H1 (cell line): ENCODE measurements around the gene HINT3. TPM values are rescaled to one million over a fixed set of nuclear protein-coding genes. Genes with fewer than 3 reads are reported as not detected.

Experiments
- ATF2 ChIP-seq: IDR thresholded peaks from 2 replicates; pipeline ENCODE4 v1.6.1; 2012; ENCODE audit warnings: low read length, inconsistent platforms
- EGR1 ChIP-seq: IDR thresholded peaks from 2 replicates; pipeline ENCODE4 v1.6.1; 2011; ENCODE audit warnings: low read depth, low read length, borderline replicate concordance
- polyA plus RNA-seq, 7 experiments: library from polyadenylated mRNA; depleted of rRNA in 3 of 7; stranded (reverse) in 5 of 7; unstranded in 2 of 7; fragments of >200 nt in 5 of 7; fragments of 200-250 nt in 2 of 7; gene quantifications; 1 replicate in 5 of 7; 2 replicates in 1 of 7; 4 replicates in 1 of 7; pipeline versions ENCODE4 v1.2.1 to v1.2.3, GENCODE V29; 2011 to 2013; ENCODE audit warnings: missing spikeins in 2 of 7, mixed read lengths in 2 of 7
- total RNA-seq: library from RNA; stranded (reverse); fragmentation: NEBNext Ultra II Directional; extraction: Animal tissue kit (Norgen Biotek cat#: 25700); gene quantifications from 2 replicates; pipeline ENCODE4 v1.2.1, GENCODE V29; 2021

HINT3 gene
- total and polyA plus RNA-seq, 2 of the 8 experiments (the other 6 are each of a cell fraction or from before 2014, with no cell fraction given) = 1.2 to 7.8 TPM

- no peak for TF ChIP-seq EGR1
- TF ChIP-seq ATF2 = no peak
These were observed 16.1 kb upstream of the HINT3 start (continued) for GRCh38 chr6:125940247-125941041.
